Psoas muscle (tissue), 8 donors: ENCODE measurements around the gene MEF2C. TPM values are rescaled to one million over a fixed set of nuclear protein-coding genes. Genes with fewer than 3 reads are reported as not detected.

Experiments
- ATAC-seq, 4 donors: fragments of 200-7000 bp; cut with Tn5 transposase; one replicate each; pipeline ENCODE4 v1.9.1; 2020; ENCODE audit warnings: moderate library complexity in 3 of 4, mild to moderate bottlenecking in 2 of 4
- DNase-seq, 2 donors: peaks; one replicate each; pipeline ENCODE4 v3.0.0-alpha.2; 2020
- H3K27ac ChIP-seq: fragments of 200-600 bp; one replicate; pipeline ENCODE4 v1.8.0; 2022
- H3K27me3 ChIP-seq, 3 donors: fragments of 200-600 bp in 1 of 3; one replicate each; pipeline versions ENCODE4 v1.6.1 to v1.8.0; 2013 to 2022; ENCODE audit warnings: low read length in 2 of 3, mild to moderate bottlenecking in 2 of 3, moderate library complexity in 1 of 3; ENCODE audit not compliant: insufficient read depth in 3 of 3
- H3K36me3 ChIP-seq, 2 donors: fragments of 200-600 bp in 1 of 2; one replicate each; pipeline versions ENCODE4 v1.6.1 to v1.8.0; 2013 to 2022; ENCODE audit warnings: low read depth in 1 of 2, mild to moderate bottlenecking in 1 of 2, moderate library complexity in 1 of 2; ENCODE audit not compliant: insufficient read depth in 1 of 2
- H3K4me1 ChIP-seq: fragments of 200-600 bp; one replicate; pipeline ENCODE4 v1.8.0; 2022
- H3K4me3 ChIP-seq: fragments of 200-600 bp; one replicate; pipeline ENCODE4 v1.8.0; 2022; ENCODE audit warnings: mild to moderate bottlenecking
- H3K9me3 ChIP-seq: fragments of 200-600 bp; one replicate; pipeline ENCODE4 v1.8.0; 2022
- CTCF ChIP-seq: fragments of 200-600 bp; IDR thresholded peaks from one replicate; pipeline ENCODE4 v1.8.0; 2022; ENCODE audit warnings: antibody characterized with exemption
- WGBS, 3 donors: extraction: QIAGEN DNeasy Blood & Tissue Kit; methylation state at CpG; one replicate each; pipeline versions ENCODE4 v1.1.6 to v1.1.7; 2013; 5-methylcytosine and 5-hydroxymethylcytosine counted together
- intact Hi-C, 2 donors: fragments of 100-400 bp; cut with DNase I; formaldehyde crosslinking; loops; one replicate each; pipeline versions ENCODE4 v1.11.0 to v1.14.2; 2022
- polyA plus RNA-seq, 3 donors: library from polyadenylated mRNA; stranded (reverse); fragments of 200-250 nt; gene quantifications; one replicate each; pipeline ENCODE4 v1.2.3, GENCODE V29; 2013
- total RNA-seq, 4 donors: library from RNA; stranded (reverse); fragmentation: NEBNext Ultra II Directional in 2 of 4; extraction: Animal tissue kit (Norgen Biotek cat#: 25700) in 2 of 4; gene quantifications; one replicate each; pipeline versions ENCODE4 v1.2.1 to v1.2.4, GENCODE V29; 2021 to 2023
- donor health status: healthy with polysubstance abuse.
- donor health status: DM: no; HTN: no; CAD: no; lungs with moderate emphysema.
- donor health status: Bipolar disorder and iron deficiency.
- donor health status: healthy.
- donor health status: DM: yes; HTN: yes; CAD: no.
- donor health status: DM: no; HTN: no; CAD: no.
- donor health status: DM: no; HTN: no; CAD: no.
- donor health status: DM: yes; HTN: yes; CAD: no.

MEF2C gene
- total and polyA plus RNA-seq, 7 donors: 9.3 to 530 (median 148) TPM

GRCh38 chr5:88876714-88877113 lies 6.3 kb downstream of the MEF2C start:
- 75 to 77% (median 76%) methylated on average over 2 of the region's 2 CpGs for WGBS, 3 donors
- intact Hi-C loops: no loop called here
- H3K4me1 ChIP-seq: peaks cover 58% of the 10 kb centered on the region
- no peaks in the 10 kb centered on the region for H3K9me3 ChIP-seq
- TF ChIP-seq CTCF: no peak
- H3K36me3 ChIP-seq: peaks cover 0 to 12% of the 10 kb centered on the region in 2 donors
- no peak for DNase-seq
- H3K27ac ChIP-seq: peak overlapping the region; percentile 88
- ATAC-seq: no peak
- H3K4me3 ChIP-seq: peak overlapping the region; percentile 76
- H3K27me3 ChIP-seq: no peaks in the 10 kb centered on the region

- Histone ChIP-seq H3K4me3 (peak overlapping the region; percentile 76), H3K27ac (peak overlapping the region; percentile 88), H3K36me3 (peaks cover 0 to 16% of the 10 kb centered on the region in 2 donors), H3K4me1 (peaks cover 55% of the 10 kb centered on the region), H3K9me3 (no peaks in the 10 kb centered on the region), H3K27me3 (no peaks in the 10 kb centered on the region)
- ATAC-seq (peak in 3 of 4 donors; percentile 48 to 53 (median 52)), DNase-seq (no peak)
- intact Hi-C loops: no loop called here
- 49 to 51% (median 50%) methylated on average over 5 of the region's 5 CpGs for WGBS, 3 donors
- no peak for TF ChIP-seq CTCF
Measured at GRCh38 chr5:88875341-88876234, 7.4 kb downstream of the MEF2C start.

GRCh38 chr5:88873447-88873846 lies 9.5 kb downstream of the MEF2C start:
- Histone ChIP-seq H3K4me3 (peak overlapping the region; percentile 26), H3K36me3 (peaks cover 0 to 7% of the 10 kb centered on the region in 2 donors), H3K9me3 (no peaks in the 10 kb centered on the region), H3K4me1 (peaks cover 40% of the 10 kb centered on the region), H3K27ac (peak overlapping the region; percentile 88), H3K27me3 (no peaks in the 10 kb centered on the region)
- intact Hi-C loops: loop anchor here in 1 of 2 donors (5.0 kb wide), 1 partner anchor 41 kb away; no protein-coding TSS in a partner anchor
- TF ChIP-seq CTCF: no peak
- peak in 2 of 4 donors; percentile 24 to 44 for ATAC-seq
- no peak for DNase-seq
- WGBS, 3 donors: 68 to 71% (median 68%) methylated on average over 6 of the region's 6 CpGs

GRCh38 chr5:88872971-88873370 lies 10.0 kb downstream of the MEF2C start:
- DNase-seq (no peak), ATAC-seq (peak in 2 of 4 donors; percentile 27 to 30)
- no peaks in the 10 kb centered on the region for H3K27me3 ChIP-seq
- no peak for TF ChIP-seq CTCF
- intact Hi-C loops: loop anchor here in 1 of 2 donors (5.0 kb wide), 1 partner anchor 41 kb away; no protein-coding TSS in a partner anchor
- H3K36me3 ChIP-seq: peaks cover 0 to 6% of the 10 kb centered on the region in 2 donors
- H3K4me1 ChIP-seq: peaks cover 43% of the 10 kb centered on the region
- H3K9me3 ChIP-seq: no peaks in the 10 kb centered on the region
- H3K4me3 ChIP-seq: peak overlapping the region; percentile 26
- H3K27ac ChIP-seq: peak overlapping the region; percentile 88
- WGBS, 3 donors: 60 to 71% (median 69%) methylated on average over 6 of the region's 6 CpGs
